ENCODE results near the gene MRPL55. TPM values are rescaled to one million over a fixed set of nuclear protein-coding genes. Genes with fewer than 3 reads are reported as not detected.
A peak's percentile ranks its signal among the peaks of the same experiment; 100 is the strongest.

The MRPL55 gene
- total and polyA plus RNA-seq, 3 experiments from 2014 or later = 70.0 to 146 (median 71.8) TPM

GRCh38 chr1:228154670-228155571 lies 45.8 kb upstream of the MRPL55 start:
- peak in 1 of 5 donors; percentile 21 for DNase-seq

GRCh38 chr1:228154021-228154669 lies 45.0 kb upstream of the MRPL55 start:
- H3K27ac ChIP-seq (ENCODE audit: low read depth, low read length) = no peak overlapping the region
- peak in 1 of 5 donors; percentile 35 for DNase-seq

More at GRCh38 chr1:228154670-228155571, 45.8 kb upstream of the MRPL55 start:
- Histone ChIP-seq H3K9me3 (ENCODE audit: low read length) (no peaks in the 10 kb centered on the region), H3K36me3 (ENCODE audit: insufficient read depth, low read length) (no peaks in the 10 kb centered on the region), H3K4me3 (ENCODE audit: low read length) (no peak overlapping the region), H3K4me1 (ENCODE audit: insufficient read depth, low read length) (peaks cover 14% of the 10 kb centered on the region), H3K27me3 (ENCODE audit: insufficient read depth, low read length, poor library complexity, severe bottlenecking) (no peaks in the 10 kb centered on the region), H3K27ac (ENCODE audit: low read depth, low read length) (no peak overlapping the region)
- Mint-ChIP-seq H3K27ac (peak overlapping the region in 3 of 8 donors; percentile 58 to 70 (median 69)), H3K27me3 (no peaks in the 10 kb centered on the region), H3K4me3 (peak overlapping the region in 1 of 7 donors; percentile 36), H3K9me3 (no peaks in the 10 kb centered on the region), H3K36me3 (peaks cover 0 to under 1% (median 0%) of the 10 kb centered on the region in 3 donors), H3K4me1 (peaks cover 2 to 18% (median 5%) of the 10 kb centered on the region in 3 donors)
- ChIA-PET POLR2A (interaction anchor here (0.7 kb wide), 1 partner anchor 123 kb away, joined by 3 read pairs; no protein-coding TSS in a partner anchor), CTCF (interaction anchor here (0.8 kb wide), 2 partner anchors 10 to 155 kb away, joined by 3 read pairs; no protein-coding TSS in a partner anchor)

GRCh38 chr1:228152918-228153258 lies 43.8 kb upstream of the MRPL55 start:
- DNase-seq = peak in 1 of 5 donors; percentile 37
- peaks cover 0 to 7% (median 0%) of the 10 kb centered on the region in 3 donors for H3K36me3 Mint-ChIP-seq
- Histone ChIP-seq H3K9me3 (ENCODE audit: low read length) (no peaks in the 10 kb centered on the region), H3K36me3 (ENCODE audit: insufficient read depth, low read length) (peaks cover 10% of the 10 kb centered on the region), H3K4me1 (ENCODE audit: insufficient read depth, low read length) (peaks cover 14% of the 10 kb centered on the region), H3K27ac (ENCODE audit: low read depth, low read length) (no peak overlapping the region), H3K4me3 (ENCODE audit: low read length) (no peak overlapping the region), H3K27me3 (ENCODE audit: insufficient read depth, low read length, poor library complexity, severe bottlenecking) (no peaks in the 10 kb centered on the region)
- no peaks in the 10 kb centered on the region for H3K27me3 Mint-ChIP-seq
- POLR2A ChIA-PET = interaction anchor here (0.6 kb wide), 2 partner anchors 14 to 25 kb away, joined by 3 to 5 read pairs; no protein-coding TSS in a partner anchor
- peak overlapping the region in 6 of 8 donors; percentile 18 to 95 (median 58) for H3K27ac Mint-ChIP-seq
- CTCF ChIA-PET = interaction anchor here (0.6 to 2.7 kb wide), 2 partner anchors 12 to 308 kb away, joined by 3 to 11 read pairs; partner anchors contain the start of gene IBA57
- no peak overlapping the region for H3K4me3 Mint-ChIP-seq
- no peaks in the 10 kb centered on the region for H3K9me3 Mint-ChIP-seq
- peaks cover 2 to 18% (median 5%) of the 10 kb centered on the region in 3 donors for H3K4me1 Mint-ChIP-seq

More at GRCh38 chr1:228154021-228154669, 45.0 kb upstream of the MRPL55 start:
- no peaks in the 10 kb centered on the region for H3K9me3 Mint-ChIP-seq
- H3K27me3 Mint-ChIP-seq = no peaks in the 10 kb centered on the region
- H3K36me3 ChIP-seq (ENCODE audit: insufficient read depth, low read length) = no peaks in the 10 kb centered on the region
- H3K36me3 Mint-ChIP-seq = peaks cover 0 to 2% (median 0%) of the 10 kb centered on the region in 3 donors
- no peaks in the 10 kb centered on the region for H3K27me3 ChIP-seq (ENCODE audit: insufficient read depth, low read length, poor library complexity, severe bottlenecking)
- H3K27ac Mint-ChIP-seq = peak overlapping the region in 2 of 8 donors; percentile 11 to 69
- CTCF ChIA-PET = interaction anchor here (0.8 kb wide), 1 partner anchor 11 kb away, joined by 3 read pairs; no protein-coding TSS in a partner anchor
- H3K4me1 Mint-ChIP-seq = peaks cover 2 to 18% (median 5%) of the 10 kb centered on the region in 3 donors
- no peaks in the 10 kb centered on the region for H3K9me3 ChIP-seq (ENCODE audit: low read length)
- peak overlapping the region in 1 of 7 donors; percentile 12 for H3K4me3 Mint-ChIP-seq
- peaks cover 14% of the 10 kb centered on the region for H3K4me1 ChIP-seq (ENCODE audit: insufficient read depth, low read length)
- no peak overlapping the region for H3K4me3 ChIP-seq (ENCODE audit: low read length)
- POLR2A ChIA-PET = interaction anchor here (0.7 kb wide), 1 partner anchor 124 kb away, joined by 3 read pairs; no protein-coding TSS in a partner anchor

GRCh38 chr1:228152097-228152917 lies 43.2 kb upstream of the MRPL55 start:
- ChIA-PET CTCF (interaction anchor here (0.6 to 2.7 kb wide), 2 partner anchors 13 to 307 kb away, joined by 3 to 11 read pairs; partner anchors contain the start of gene IBA57), POLR2A (interaction anchor here (0.8 kb wide), 1 partner anchor 9 kb away, joined by 3 read pairs; no protein-coding TSS in a partner anchor)
- no peaks in the 10 kb centered on the region for H3K27me3 Mint-ChIP-seq

GRCh38 chr1:228151180-228151925 lies 42.3 kb upstream of the MRPL55 start:
- CTCF ChIA-PET = interaction anchor here (0.9 to 2.7 kb wide), 3 partner anchors 11 to 321 kb away, joined by 3 to 11 read pairs (median 3); partner anchors contain the start of genes GUK1 and IBA57
- Histone ChIP-seq H3K36me3 (ENCODE audit: insufficient read depth, low read length) (peaks cover 23% of the 10 kb centered on the region), H3K4me3 (ENCODE audit: low read length) (no peak overlapping the region), H3K27ac (ENCODE audit: low read depth, low read length) (no peak overlapping the region), H3K9me3 (ENCODE audit: low read length) (no peaks in the 10 kb centered on the region), H3K4me1 (ENCODE audit: insufficient read depth, low read length) (peaks cover 4% of the 10 kb centered on the region), H3K27me3 (ENCODE audit: insufficient read depth, low read length, poor library complexity, severe bottlenecking) (no peaks in the 10 kb centered on the region)
- H3K27me3 Mint-ChIP-seq = no peaks in the 10 kb centered on the region
- DNase-seq = peak in 1 of 5 donors; percentile 41
- peaks cover 0 to 15% (median 0%) of the 10 kb centered on the region in 3 donors for H3K36me3 Mint-ChIP-seq
- H3K27ac Mint-ChIP-seq = peak overlapping the region; percentile 5 to 92 (median 42)
- peak overlapping the region in 1 of 7 donors; percentile 44 for H3K4me3 Mint-ChIP-seq
- POLR2A ChIA-PET = interaction anchor here (0.8 kb wide), 1 partner anchor 8 kb away, joined by 3 read pairs; no protein-coding TSS in a partner anchor
- H3K9me3 Mint-ChIP-seq = no peaks in the 10 kb centered on the region
- H3K4me1 Mint-ChIP-seq = peaks cover 0 to 9% (median 2%) of the 10 kb centered on the region in 3 donors

More at GRCh38 chr1:228152097-228152917, 43.2 kb upstream of the MRPL55 start:
- Mint-ChIP-seq H3K27ac (peak overlapping the region in 6 of 8 donors; percentile 18 to 95 (median 58)), H3K4me3 (no peak overlapping the region), H3K4me1 (peaks cover 2 to 17% (median 5%) of the 10 kb centered on the region in 3 donors), H3K9me3 (no peaks in the 10 kb centered on the region), H3K36me3 (peaks cover 0 to 12% (median 0%) of the 10 kb centered on the region in 3 donors)
- Histone ChIP-seq H3K27me3 (ENCODE audit: insufficient read depth, low read length, poor library complexity, severe bottlenecking) (no peaks in the 10 kb centered on the region), H3K36me3 (ENCODE audit: insufficient read depth, low read length) (peaks cover 15% of the 10 kb centered on the region), H3K4me1 (ENCODE audit: insufficient read depth, low read length) (peaks cover 14% of the 10 kb centered on the region), H3K9me3 (ENCODE audit: low read length) (no peaks in the 10 kb centered on the region), H3K27ac (ENCODE audit: low read depth, low read length) (no peak overlapping the region), H3K4me3 (ENCODE audit: low read length) (no peak overlapping the region)
- peak in 1 of 5 donors; percentile 41 for DNase-seq

- Histone ChIP-seq H3K4me3 (ENCODE audit: low read length) (no peak overlapping the region), H3K27me3 (ENCODE audit: insufficient read depth, low read length, poor library complexity, severe bottlenecking) (no peaks in the 10 kb centered on the region), H3K9me3 (ENCODE audit: low read length) (no peaks in the 10 kb centered on the region), H3K4me1 (ENCODE audit: insufficient read depth, low read length) (peaks cover 3% of the 10 kb centered on the region), H3K27ac (ENCODE audit: low read depth, low read length) (no peak overlapping the region), H3K36me3 (ENCODE audit: insufficient read depth, low read length) (peaks cover 29% of the 10 kb centered on the region)
- POLR2A ChIA-PET = no interaction called here
- CTCF ChIA-PET = interaction anchor here (0.9 to 2.7 kb wide), 3 partner anchors 10 to 322 kb away, joined by 3 to 11 read pairs (median 3); partner anchors contain the start of genes GUK1 and IBA57
- H3K27me3 Mint-ChIP-seq = no peaks in the 10 kb centered on the region
- peaks cover 2 to 6% (median 2%) of the 10 kb centered on the region in 3 donors for H3K4me1 Mint-ChIP-seq
- H3K4me3 Mint-ChIP-seq = no peak overlapping the region
- peak in 1 of 5 donors; percentile 39 for DNase-seq
- peaks cover 0 to 22% (median 0%) of the 10 kb centered on the region in 3 donors for H3K36me3 Mint-ChIP-seq
- H3K27ac Mint-ChIP-seq = no peak overlapping the region
- no peaks in the 10 kb centered on the region for H3K9me3 Mint-ChIP-seq
Observed at GRCh38 chr1:228150461-228151179, 41.5 kb upstream of the MRPL55 start.
